Activated T-cell treated with anti-CD3 and anti-CD28 coated beads, Interleukin-2, amount 50 U/mL, for 24 hours (primary cell): ENCODE data around the gene ADAMTSL3.

Experiments
- DNase-seq: peaks from one replicate; pipeline ENCODE4 v3.0.0-alpha.2; 2020
- H3K27ac Mint-ChIP-seq: 2 replicates; pipeline ENCODE4 v1.8.0; 2020; ENCODE audit warnings: mild to moderate bottlenecking, mixed read lengths
- H3K27me3 Mint-ChIP-seq: 2 replicates; pipeline ENCODE4 v1.8.0; 2020; ENCODE audit warnings: mixed read lengths
- H3K36me3 Mint-ChIP-seq: 2 replicates; pipeline ENCODE4 v1.8.0; 2020; ENCODE audit warnings: low read depth, mixed read lengths
- H3K4me1 Mint-ChIP-seq: 2 replicates; pipeline ENCODE4 v1.8.0; 2020; ENCODE audit warnings: low read depth, mixed read lengths
- H3K4me3 Mint-ChIP-seq: 2 replicates; pipeline ENCODE4 v1.8.0; 2020; ENCODE audit warnings: mild to moderate bottlenecking, moderate library complexity, mixed read lengths
- H3K9me3 Mint-ChIP-seq: 2 replicates; pipeline ENCODE4 v1.8.0; 2020; ENCODE audit warnings: mixed read lengths

Gene ADAMTSL3

GRCh38 chr15:83708328-83708727, 54.4 kb downstream of the ADAMTSL3 start:
- Mint-ChIP-seq H3K27me3 (no peaks in the 10 kb centered on the region), H3K27ac (no peak overlapping the region), H3K4me1 (no peaks in the 10 kb centered on the region), H3K36me3 (no peaks in the 10 kb centered on the region), H3K9me3 (no peaks in the 10 kb centered on the region), H3K4me3 (no peak overlapping the region)
- no peak for DNase-seq

GRCh38 chr15:83709241-83709640, 55.3 kb downstream of the ADAMTSL3 start:
- Mint-ChIP-seq H3K27me3 (no peaks in the 10 kb centered on the region), H3K4me1 (no peaks in the 10 kb centered on the region), H3K9me3 (no peaks in the 10 kb centered on the region), H3K36me3 (no peaks in the 10 kb centered on the region), H3K27ac (no peak overlapping the region), H3K4me3 (no peak overlapping the region)
- no peak for DNase-seq

- no peak overlapping the region for H3K4me3 Mint-ChIP-seq
- no peak for DNase-seq
- no peaks in the 10 kb centered on the region for H3K4me1 Mint-ChIP-seq
- no peaks in the 10 kb centered on the region for H3K27me3 Mint-ChIP-seq
- no peaks in the 10 kb centered on the region for H3K36me3 Mint-ChIP-seq
- no peak overlapping the region for H3K27ac Mint-ChIP-seq
- no peaks in the 10 kb centered on the region for H3K9me3 Mint-ChIP-seq
Measured at GRCh38 chr15:83709811-83710210, 55.9 kb downstream of the ADAMTSL3 start.

GRCh38 chr15:83710452-83710851, 56.5 kb downstream of the ADAMTSL3 start:
- no peak for DNase-seq
- H3K36me3 Mint-ChIP-seq: no peaks in the 10 kb centered on the region
- no peaks in the 10 kb centered on the region for H3K4me1 Mint-ChIP-seq
- H3K27me3 Mint-ChIP-seq: no peaks in the 10 kb centered on the region
- H3K9me3 Mint-ChIP-seq: no peaks in the 10 kb centered on the region
- H3K4me3 Mint-ChIP-seq: no peak overlapping the region
- H3K27ac Mint-ChIP-seq: no peak overlapping the region

GRCh38 chr15:83711236-83711635, 57.3 kb downstream of the ADAMTSL3 start:
- DNase-seq: no peak
- H3K4me3 Mint-ChIP-seq: no peak overlapping the region
- H3K9me3 Mint-ChIP-seq: no peaks in the 10 kb centered on the region
- H3K27ac Mint-ChIP-seq: no peak overlapping the region
- no peaks in the 10 kb centered on the region for H3K4me1 Mint-ChIP-seq
- H3K27me3 Mint-ChIP-seq: no peaks in the 10 kb centered on the region
- no peaks in the 10 kb centered on the region for H3K36me3 Mint-ChIP-seq

- Mint-ChIP-seq H3K36me3 (no peaks in the 10 kb centered on the region), H3K4me3 (no peak overlapping the region), H3K9me3 (no peaks in the 10 kb centered on the region), H3K4me1 (no peaks in the 10 kb centered on the region), H3K27me3 (peaks cover 8% of the 10 kb centered on the region), H3K27ac (no peak overlapping the region)
- DNase-seq: no peak
Measured at GRCh38 chr15:83713242-83713641, 59.3 kb downstream of the ADAMTSL3 start.

- no peaks in the 10 kb centered on the region for H3K9me3 Mint-ChIP-seq
- no peaks in the 10 kb centered on the region for H3K36me3 Mint-ChIP-seq
- no peak overlapping the region for H3K4me3 Mint-ChIP-seq
- H3K27ac Mint-ChIP-seq: no peak overlapping the region
- peaks cover 8% of the 10 kb centered on the region for H3K27me3 Mint-ChIP-seq
- H3K4me1 Mint-ChIP-seq: no peaks in the 10 kb centered on the region
- no peak for DNase-seq
Measured at GRCh38 chr15:83714939-83715628, 61.2 kb downstream of the ADAMTSL3 start.

- no peaks in the 10 kb centered on the region for H3K9me3 Mint-ChIP-seq
Measured at GRCh38 chr15:83716605-83717004, 62.7 kb downstream of the ADAMTSL3 start.

GRCh38 chr15:83717010-83717409, 63.1 kb downstream of the ADAMTSL3 start:
- Mint-ChIP-seq H3K36me3 (no peaks in the 10 kb centered on the region), H3K4me3 (no peak overlapping the region), H3K4me1 (no peaks in the 10 kb centered on the region), H3K27ac (no peak overlapping the region), H3K27me3 (peaks cover 8% of the 10 kb centered on the region), H3K9me3 (no peaks in the 10 kb centered on the region)
- no peak for DNase-seq

More at GRCh38 chr15:83716605-83717004, 62.7 kb downstream of the ADAMTSL3 start:
- no peak for DNase-seq
- Mint-ChIP-seq H3K36me3 (no peaks in the 10 kb centered on the region), H3K4me1 (no peaks in the 10 kb centered on the region), H3K27me3 (peaks cover 8% of the 10 kb centered on the region), H3K27ac (no peak overlapping the region), H3K4me3 (no peak overlapping the region)

- Mint-ChIP-seq H3K27me3 (peaks cover 8% of the 10 kb centered on the region), H3K27ac (no peak overlapping the region), H3K36me3 (no peaks in the 10 kb centered on the region)
Measured at GRCh38 chr15:83720468-83720867, 66.5 kb downstream of the ADAMTSL3 start.

GRCh38 chr15:83721031-83721430, 67.1 kb downstream of the ADAMTSL3 start:
- Mint-ChIP-seq H3K27me3 (peaks cover 8% of the 10 kb centered on the region), H3K36me3 (no peaks in the 10 kb centered on the region), H3K4me1 (no peaks in the 10 kb centered on the region), H3K27ac (no peak overlapping the region), H3K9me3 (peaks cover 2% of the 10 kb centered on the region), H3K4me3 (no peak overlapping the region)
- DNase-seq: no peak

More at GRCh38 chr15:83720468-83720867, 66.5 kb downstream of the ADAMTSL3 start:
- no peak for DNase-seq
- Mint-ChIP-seq H3K4me1 (no peaks in the 10 kb centered on the region), H3K4me3 (no peak overlapping the region), H3K9me3 (peaks cover 2% of the 10 kb centered on the region)

GRCh38 chr15:83721981-83722380, 68.1 kb downstream of the ADAMTSL3 start:
- Mint-ChIP-seq H3K9me3 (peaks cover 2% of the 10 kb centered on the region), H3K27ac (no peak overlapping the region), H3K4me1 (no peaks in the 10 kb centered on the region), H3K36me3 (no peaks in the 10 kb centered on the region), H3K27me3 (peaks cover 7% of the 10 kb centered on the region), H3K4me3 (no peak overlapping the region)
- no peak for DNase-seq

GRCh38 chr15:83723216-83723615, 69.3 kb downstream of the ADAMTSL3 start:
- no peaks in the 10 kb centered on the region for H3K36me3 Mint-ChIP-seq
- H3K4me1 Mint-ChIP-seq: no peaks in the 10 kb centered on the region
- no peak overlapping the region for H3K27ac Mint-ChIP-seq
- H3K4me3 Mint-ChIP-seq: no peak overlapping the region
- no peaks in the 10 kb centered on the region for H3K27me3 Mint-ChIP-seq
- H3K9me3 Mint-ChIP-seq: peaks cover 8% of the 10 kb centered on the region
- no peak for DNase-seq

GRCh38 chr15:83732196-83732595, 78.3 kb downstream of the ADAMTSL3 start:
- Mint-ChIP-seq H3K4me1 (no peaks in the 10 kb centered on the region), H3K27me3 (peaks cover 16% of the 10 kb centered on the region), H3K9me3 (peaks cover 3% of the 10 kb centered on the region), H3K36me3 (no peaks in the 10 kb centered on the region), H3K27ac (no peak overlapping the region), H3K4me3 (no peak overlapping the region)
- no peak for DNase-seq

- Mint-ChIP-seq H3K27me3 (peaks cover 16% of the 10 kb centered on the region), H3K4me3 (no peak overlapping the region), H3K36me3 (no peaks in the 10 kb centered on the region), H3K9me3 (no peaks in the 10 kb centered on the region), H3K4me1 (no peaks in the 10 kb centered on the region), H3K27ac (no peak overlapping the region)
- DNase-seq: no peak
Measured at GRCh38 chr15:83732770-83733169, 78.8 kb downstream of the ADAMTSL3 start.

GRCh38 chr15:83733206-83733605, 79.3 kb downstream of the ADAMTSL3 start:
- no peak overlapping the region for H3K27ac Mint-ChIP-seq
- peaks cover 16% of the 10 kb centered on the region for H3K27me3 Mint-ChIP-seq
- no peaks in the 10 kb centered on the region for H3K4me1 Mint-ChIP-seq
- H3K36me3 Mint-ChIP-seq: no peaks in the 10 kb centered on the region
- no peaks in the 10 kb centered on the region for H3K9me3 Mint-ChIP-seq
- no peak for DNase-seq
- H3K4me3 Mint-ChIP-seq: no peak overlapping the region
